Osteoblast (primary cell): ENCODE data around the gene USP17L11. TPM values are rescaled to one million over a fixed set of nuclear protein-coding genes. Genes with fewer than 3 reads are reported as not detected.
"Not testable (repeated sequence)": the region's sequence is repeated elsewhere in the genome, so short reads cannot be mapped to it uniquely, and the experiment has no call there.

ENCODE experiments used
- DNase-seq: peaks from one replicate; pipeline ENCODE4 v3.0.0; 2011; ENCODE audit warnings: low spot score, mixed read lengths; ENCODE audit not compliant: insufficient read length; ENCODE audit errors: missing footprints
- H2AFZ ChIP-seq: 2 replicates; pipeline ENCODE4 v1.6.0; 2011; ENCODE audit warnings: mild to moderate bottlenecking, low read length
- H3K27ac ChIP-seq: 2 replicates; pipeline ENCODE4 v1.5.1; 2011; ENCODE audit warnings: mild to moderate bottlenecking, low read depth, low read length, moderate library complexity
- H3K27me3 ChIP-seq: 2 replicates; pipeline ENCODE4 v1.6.0; 2012; ENCODE audit warnings: mild to moderate bottlenecking, control low read depth, inconsistent platforms, low read length, moderate library complexity; ENCODE audit not compliant: insufficient read depth
- H3K36me3 ChIP-seq: 2 replicates; pipeline ENCODE4 v1.5.1; 2011; ENCODE audit warnings: mild to moderate bottlenecking, low read length, control low read depth, moderate library complexity; ENCODE audit not compliant: insufficient read depth
- H3K4me1 ChIP-seq: 2 replicates; pipeline ENCODE4 v1.5.1; 2011; ENCODE audit warnings: mild to moderate bottlenecking, low read length, control low read depth, moderate library complexity; ENCODE audit not compliant: insufficient read depth
- H3K4me2 ChIP-seq: 2 replicates; pipeline ENCODE4 v1.6.0; 2011; ENCODE audit warnings: mild to moderate bottlenecking, low read length; ENCODE audit not compliant: insufficient read depth
- H3K4me3 ChIP-seq: fragments of 200-600 bp; sonication (generic); 3 replicates; pipeline ENCODE4 v1.5.1; 2012; ENCODE audit warnings: mild to moderate bottlenecking, low read length, inconsistent platforms; ENCODE audit not compliant: insufficient read depth
- H3K79me2 ChIP-seq: 2 replicates; pipeline ENCODE4 v1.6.0; 2012; ENCODE audit warnings: mild to moderate bottlenecking, low read length, control low read depth, inconsistent platforms; ENCODE audit not compliant: insufficient read depth
- H3K9me3 ChIP-seq: 2 replicates; pipeline ENCODE4 v1.5.1; 2011; ENCODE audit warnings: low read depth, low read length, control low read depth
- H4K20me1 ChIP-seq: 2 replicates; pipeline ENCODE4 v1.6.0; 2012; ENCODE audit warnings: mild to moderate bottlenecking, low read length, control low read depth; ENCODE audit not compliant: insufficient read depth
- total RNA-seq: library from RNA; depleted of rRNA; stranded (reverse); fragments of >200 nt; gene quantifications from 2 replicates; pipeline ENCODE4 v1.2.3, GENCODE V29; 2012

USP17L11 gene, protein sequence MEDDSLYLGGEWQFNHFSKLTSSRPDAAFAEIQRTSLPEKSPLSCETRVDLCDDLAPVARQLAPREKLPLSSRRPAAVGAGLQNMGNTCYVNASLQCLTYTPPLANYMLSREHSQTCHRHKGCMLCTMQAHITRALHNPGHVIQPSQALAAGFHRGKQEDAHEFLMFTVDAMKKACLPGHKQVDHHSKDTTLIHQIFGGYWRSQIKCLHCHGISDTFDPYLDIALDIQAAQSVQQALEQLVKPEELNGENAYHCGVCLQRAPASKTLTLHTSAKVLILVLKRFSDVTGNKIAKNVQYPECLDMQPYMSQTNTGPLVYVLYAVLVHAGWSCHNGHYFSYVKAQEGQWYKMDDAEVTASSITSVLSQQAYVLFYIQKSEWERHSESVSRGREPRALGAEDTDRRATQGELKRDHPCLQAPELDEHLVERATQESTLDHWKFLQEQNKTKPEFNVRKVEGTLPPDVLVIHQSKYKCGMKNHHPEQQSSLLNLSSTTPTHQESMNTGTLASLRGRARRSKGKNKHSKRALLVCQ
- total RNA-seq, result not detected in 2 replicates

GRCh38 chr4:9215105-9215504 lies at the start of gene USP17L11:
Gene USP17L11 (plus strand): TSS chr4:9215405. CDS start chr4:9215405, 0 bp downstream.
- not testable (repeated sequence) for H3K79me2 ChIP-seq, H3K4me2 ChIP-seq, H3K27ac ChIP-seq, H2AFZ ChIP-seq, H4K20me1 ChIP-seq, H3K36me3 ChIP-seq, H3K4me1 ChIP-seq, H3K27me3 ChIP-seq, H3K4me3 ChIP-seq, DNase-seq, H3K9me3 ChIP-seq

GRCh38 chr4:9165990-9166389 lies 49.2 kb upstream of the USP17L11 start:
- not testable (repeated sequence) for H4K20me1 ChIP-seq, H2AFZ ChIP-seq, H3K36me3 ChIP-seq, H3K27ac ChIP-seq, H3K4me1 ChIP-seq, H3K4me2 ChIP-seq, H3K79me2 ChIP-seq, H3K4me3 ChIP-seq, H3K27me3 ChIP-seq, H3K9me3 ChIP-seq, DNase-seq

- H3K27me3 ChIP-seq, DNase-seq, H3K4me2 ChIP-seq, H4K20me1 ChIP-seq, H3K9me3 ChIP-seq, H3K27ac ChIP-seq, H3K79me2 ChIP-seq, H3K36me3 ChIP-seq, H3K4me1 ChIP-seq, H3K4me3 ChIP-seq, H2AFZ ChIP-seq: not testable (repeated sequence)
These were observed 45.3 kb upstream of the USP17L11 start, which contains the start of gene FAM90A26 for GRCh38 chr4:9169791-9170459. Gene FAM90A26 (plus strand): TSS chr4:9170409. CDS start chr4:9173173, 2,764 bp downstream.

DNA sequence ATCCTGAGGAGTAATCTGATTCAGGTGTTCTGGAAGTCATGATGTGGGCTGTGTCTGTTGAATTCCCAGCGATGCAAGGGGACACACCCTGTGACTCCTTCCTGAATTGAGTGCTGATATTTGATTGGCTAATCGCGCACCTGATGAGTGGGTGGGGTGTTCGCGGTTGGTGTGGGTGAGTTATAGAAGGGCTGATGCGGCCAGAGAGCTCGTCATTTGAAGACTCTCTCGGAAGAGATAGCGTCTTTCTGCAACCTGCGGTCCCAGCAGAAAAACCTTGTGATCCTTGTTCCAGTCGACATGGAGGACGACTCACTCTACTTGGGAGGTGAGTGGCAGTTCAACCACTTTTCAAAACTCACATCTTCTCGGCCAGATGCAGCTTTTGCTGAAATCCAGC lies 4.8 kb upstream of the USP17L11 start, which contains the start of gene USP17L10:
Gene USP17L10, plus strand, starts transcription at position 301 of the 400 bp plus-strand sequence. Its CDS starts 0 bp downstream, at position 301.
- H3K4me1 ChIP-seq, H3K36me3 ChIP-seq, H4K20me1 ChIP-seq, DNase-seq, H3K4me3 ChIP-seq, H3K27me3 ChIP-seq, H3K4me2 ChIP-seq, H3K27ac ChIP-seq, H2AFZ ChIP-seq, H3K9me3 ChIP-seq, H3K79me2 ChIP-seq: not testable (repeated sequence)

DNA sequence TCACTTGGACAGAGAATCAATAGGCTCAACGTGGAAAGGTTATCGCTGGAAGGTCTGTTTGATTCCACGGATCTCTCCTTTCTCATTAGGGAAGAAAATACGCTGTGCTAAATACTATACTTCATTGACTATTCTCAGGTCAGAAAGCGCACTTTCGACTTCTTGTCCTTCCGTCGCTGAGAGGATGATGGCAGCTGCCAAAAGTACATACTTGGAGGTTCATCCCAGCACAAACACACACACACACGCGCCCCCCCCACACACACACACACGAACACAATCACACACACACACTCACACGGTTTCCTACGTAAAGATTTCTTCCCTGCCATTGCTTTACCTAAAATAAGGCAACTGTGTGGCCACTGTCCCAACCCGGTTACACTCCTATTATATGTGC lies 504 bp upstream of the USP17L11 start:
- H3K9me3 ChIP-seq, H3K27me3 ChIP-seq, H3K36me3 ChIP-seq, H3K27ac ChIP-seq, H3K79me2 ChIP-seq, H4K20me1 ChIP-seq, H3K4me3 ChIP-seq, H3K4me2 ChIP-seq, H2AFZ ChIP-seq, DNase-seq, H3K4me1 ChIP-seq: not testable (repeated sequence)

GRCh38 chr4:9219852-9220251 lies 4.6 kb downstream of the USP17L11 start, which contains the start of gene USP17L12:
Gene USP17L12 (plus strand): TSS chr4:9220152. CDS start chr4:9220152, 0 bp downstream.
- not testable (repeated sequence) for H3K79me2 ChIP-seq, H3K4me1 ChIP-seq, H3K4me2 ChIP-seq, H3K9me3 ChIP-seq, H3K4me3 ChIP-seq, H3K27me3 ChIP-seq, H4K20me1 ChIP-seq, H2AFZ ChIP-seq, DNase-seq, H3K27ac ChIP-seq, H3K36me3 ChIP-seq

GRCh38 chr4:9224596-9224995 lies 9.4 kb downstream of the USP17L11 start, which contains the start of gene USP17L13:
Gene USP17L13 (plus strand): TSS chr4:9224896. CDS start chr4:9224896, 0 bp downstream.
- not testable (repeated sequence) for H3K4me1 ChIP-seq, H3K27me3 ChIP-seq, H3K79me2 ChIP-seq, H3K4me3 ChIP-seq, H4K20me1 ChIP-seq, DNase-seq, H3K9me3 ChIP-seq, H3K27ac ChIP-seq, H3K4me2 ChIP-seq, H3K36me3 ChIP-seq, H2AFZ ChIP-seq

DNA sequence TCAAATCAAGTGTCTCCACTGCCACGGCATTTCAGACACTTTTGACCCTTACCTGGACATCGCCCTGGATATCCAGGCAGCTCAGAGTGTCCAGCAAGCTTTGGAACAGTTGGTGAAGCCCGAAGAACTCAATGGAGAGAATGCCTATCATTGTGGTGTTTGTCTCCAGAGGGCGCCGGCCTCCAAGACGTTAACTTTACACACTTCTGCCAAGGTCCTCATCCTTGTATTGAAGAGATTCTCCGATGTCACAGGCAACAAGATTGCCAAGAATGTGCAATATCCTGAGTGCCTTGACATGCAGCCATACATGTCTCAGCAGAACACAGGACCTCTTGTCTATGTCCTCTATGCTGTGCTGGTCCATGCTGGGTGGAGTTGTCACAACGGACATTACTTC lies 15.0 kb downstream of the USP17L11 start:
- not testable (repeated sequence) for H3K27ac ChIP-seq, H3K4me2 ChIP-seq, H3K79me2 ChIP-seq, H3K4me3 ChIP-seq, DNase-seq, H3K4me1 ChIP-seq, H2AFZ ChIP-seq, H3K27me3 ChIP-seq, H4K20me1 ChIP-seq, H3K36me3 ChIP-seq, H3K9me3 ChIP-seq
